ENCODE measurements around the gene RTL10. TPM values are rescaled to one million over a fixed set of nuclear protein-coding genes. Genes with fewer than 3 reads are reported as not detected.
A peak's percentile ranks its signal among the peaks of the same experiment; 100 is the strongest.

RTL10 gene
- total and polyA plus RNA-seq, 2 of the 13 experiments (the other 11 are each of a cell fraction or from before 2014, with no cell fraction given) = 14.1 to 15.8 TPM

- TF ChIP-seq SRSF4 (IDR thresholded peaks at IDR 0.05; ENCODE audit: low read depth, low read length, poor library complexity, severe bottlenecking) (no peak), RARA (CRISPR knock-in tag; IDR thresholded peaks at IDR 0.05) (peak; percentile 50), BRCA1 (CRISPR knock-in tag; IDR thresholded peaks at IDR 0.05) (0 out of 2 replicates have a peak, but pooled peaks have one; percentile 9), NR1H2 (CRISPR knock-in tag; IDR thresholded peaks at IDR 0.05; ENCODE audit: borderline replicate concordance, low read depth) (no peak), JARID2 (CRISPR knock-in tag; IDR thresholded peaks at IDR 0.05; ENCODE audit: insufficient replicate concordance) (no peak), PCBP1 (IDR thresholded peaks at IDR 0.05; ENCODE audit: borderline replicate concordance, low read depth, low read length) (no peak), ARNT2 (CRISPR knock-in tag; IDR thresholded peaks at IDR 0.05; ENCODE audit: low read depth) (no peak), KAT8 (CRISPR knock-in tag; IDR thresholded peaks at IDR 0.05) (0 out of 2 replicates have a peak, but pooled peaks have one; percentile 14), ZNF225 (CRISPR knock-in tag; IDR thresholded peaks at IDR 0.05) (no peak; the same call in 1 of the 2 replicates), ZNF263 (CRISPR knock-in tag; IDR thresholded peaks at IDR 0.05) (peak; percentile 43), RBAK (CRISPR knock-in tag; IDR thresholded peaks at IDR 0.05) (no peak), ADNP (CRISPR knock-in tag; IDR thresholded peaks at IDR 0.05) (no peak), ZNF331 (CRISPR knock-in tag; IDR thresholded peaks at IDR 0.05) (peak; percentile 64; the same call in 1 of the 2 replicates), RXRA (CRISPR knock-in tag; IDR thresholded peaks at IDR 0.05) (peak; percentile 24; the same call in 1 of the 2 replicates), YEATS4 (CRISPR knock-in tag; IDR thresholded peaks at IDR 0.05; ENCODE audit: borderline replicate concordance) (no peak; the same call in 1 of the 2 replicates), ZNF34 (CRISPR knock-in tag; IDR thresholded peaks at IDR 0.05; ENCODE audit: borderline replicate concordance) (no peak), ZNF18 (CRISPR knock-in tag; IDR thresholded peaks at IDR 0.05; ENCODE audit: insufficient replicate concordance) (no peak), ZNF180 (CRISPR knock-in tag; IDR thresholded peaks at IDR 0.05; ENCODE audit: borderline replicate concordance, low read depth) (no peak), SATB2 (CRISPR knock-in tag; IDR thresholded peaks at IDR 0.05) (no peak), ZNF234 (CRISPR knock-in tag; conservative IDR thresholded peaks at IDR 0.05) (no peak), ZNF781 (CRISPR knock-in tag; IDR thresholded peaks at IDR 0.05; ENCODE audit: borderline replicate concordance, not compliant biosample characterization) (peak; percentile 29), ZNF574 (CRISPR knock-in tag; IDR thresholded peaks at IDR 0.05) (peak; percentile 56; the same call in 1 of the 2 replicates), ZNF224 (CRISPR knock-in tag; IDR thresholded peaks at IDR 0.05) (no peak; the same call in 1 of the 2 replicates), AGO2 (optimal IDR thresholded peaks at IDR 0.05; ENCODE audit: low read depth, low read length) (peak; percentile 79), SOX13 (IDR thresholded peaks at IDR 0.05) (no peak), SOX13 (CRISPR knock-in tag; conservative IDR thresholded peaks at IDR 0.05 in 1 of 2, IDR thresholded peaks at IDR 0.05 in 1 of 2) (peak in 1 of 2 experiments; percentile 82; a peak in 2 of 4 replicates)
These were observed 1.1 kb upstream of the RTL10 start (continued) for GRCh38 chr22:19855504-19856409.

All from HepG2 (cell line).